Suprapubic skin (tissue), 4 donors: ENCODE results near the gene DCTD.

ENCODE experiments used
- POLR2A ChIP-seq, 2 donors: fragments of 450-650 bp; IDR thresholded peaks; one replicate each; pipeline ENCODE4 v1.6.1; 2017; ENCODE audit warnings: antibody characterized with exemption in 2 of 2, mild to moderate bottlenecking in 2 of 2, moderate library complexity in 2 of 2
- POLR2AphosphoS5 ChIP-seq, 3 donors: sonication (generic); formaldehyde crosslinking; IDR thresholded peaks; one replicate each; pipeline ENCODE4 v1.6.1; 2017; ENCODE audit warnings: antibody characterized with exemption in 3 of 3
- TF ChIP-seq, protein P1 (sequence below), 2 donors: fragments of 200-600 bp in 1 of 2; fragments of 450-650 bp in 1 of 2; sonication (generic) in 1 of 2; IDR thresholded peaks; one replicate each; pipeline ENCODE4 v1.5.1; 2016 to 2019; ENCODE audit warnings: antibody characterized with exemption in 2 of 2, mild to moderate bottlenecking in 1 of 2, moderate library complexity in 1 of 2

DNA sequence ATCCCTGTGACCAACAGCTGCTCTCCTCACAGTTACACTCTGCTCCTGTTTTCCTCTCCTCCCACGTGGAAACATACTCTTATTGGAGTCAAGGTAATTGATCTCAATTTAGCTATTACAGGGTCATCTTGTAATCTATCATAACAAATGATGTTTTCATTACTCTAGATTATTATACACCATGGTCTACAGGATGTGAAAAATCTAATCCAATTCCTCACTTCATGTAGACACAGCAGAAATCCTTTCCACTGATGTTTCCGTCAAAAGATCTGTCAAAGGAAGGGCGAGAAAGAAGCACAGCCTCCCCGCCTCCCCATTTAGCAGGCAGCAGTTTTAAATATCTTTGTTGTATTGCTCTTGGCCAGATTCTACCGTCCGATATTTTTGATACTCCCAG is 13.7 kb upstream of the DCTD start:
- TF ChIP-seq, protein P1, sequence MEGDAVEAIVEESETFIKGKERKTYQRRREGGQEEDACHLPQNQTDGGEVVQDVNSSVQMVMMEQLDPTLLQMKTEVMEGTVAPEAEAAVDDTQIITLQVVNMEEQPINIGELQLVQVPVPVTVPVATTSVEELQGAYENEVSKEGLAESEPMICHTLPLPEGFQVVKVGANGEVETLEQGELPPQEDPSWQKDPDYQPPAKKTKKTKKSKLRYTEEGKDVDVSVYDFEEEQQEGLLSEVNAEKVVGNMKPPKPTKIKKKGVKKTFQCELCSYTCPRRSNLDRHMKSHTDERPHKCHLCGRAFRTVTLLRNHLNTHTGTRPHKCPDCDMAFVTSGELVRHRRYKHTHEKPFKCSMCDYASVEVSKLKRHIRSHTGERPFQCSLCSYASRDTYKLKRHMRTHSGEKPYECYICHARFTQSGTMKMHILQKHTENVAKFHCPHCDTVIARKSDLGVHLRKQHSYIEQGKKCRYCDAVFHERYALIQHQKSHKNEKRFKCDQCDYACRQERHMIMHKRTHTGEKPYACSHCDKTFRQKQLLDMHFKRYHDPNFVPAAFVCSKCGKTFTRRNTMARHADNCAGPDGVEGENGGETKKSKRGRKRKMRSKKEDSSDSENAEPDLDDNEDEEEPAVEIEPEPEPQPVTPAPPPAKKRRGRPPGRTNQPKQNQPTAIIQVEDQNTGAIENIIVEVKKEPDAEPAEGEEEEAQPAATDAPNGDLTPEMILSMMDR (IDR thresholded peaks at IDR 0.05): no peak
- no peak for TF ChIP-seq POLR2A (IDR thresholded peaks at IDR 0.05)
- no peak for TF ChIP-seq POLR2AphosphoS5 (IDR thresholded peaks at IDR 0.05)
